ENCODE data around the gene SHROOM3. TPM values are rescaled to one million over a fixed set of nuclear protein-coding genes. Genes with fewer than 3 reads are reported as not detected.

SHROOM3 gene
- total and polyA plus RNA-seq, 2 donors (not counting 1 experiment from before 2014, with no cell fraction given) = 0.91 to 1.5 TPM

DNA sequence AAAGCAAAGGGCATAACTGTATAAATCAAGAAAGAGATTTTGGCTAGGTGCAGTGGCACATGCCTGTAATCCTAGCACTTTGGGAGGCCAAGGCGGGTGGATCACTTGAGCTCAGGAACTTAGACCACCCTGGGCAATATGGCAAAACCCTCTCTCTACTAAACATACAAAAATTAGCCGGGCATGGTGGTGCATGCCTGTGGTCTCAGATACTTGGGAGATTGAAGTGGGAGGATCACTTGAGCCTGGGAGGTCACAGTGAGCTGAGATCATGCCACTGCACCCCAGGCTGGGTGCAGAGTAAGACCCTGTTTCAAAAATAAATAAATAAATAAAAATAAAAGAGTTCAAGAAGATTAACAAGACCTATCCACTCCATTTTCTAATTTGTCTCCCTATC, 235.6 kb downstream of the SHROOM3 start:
- H4K20me1 ChIP-seq (ENCODE audit: control insufficient read depth, insufficient read depth, low read length, poor library complexity, severe bottlenecking) = no peaks in the 10 kb centered on the region
- Mint-ChIP-seq H3K4me3 (no peak overlapping the region), H3K27me3 (peaks cover 7% of the 10 kb centered on the region), H3K4me1 (no peaks in the 10 kb centered on the region), H3K9me3 (ENCODE audit: insufficient read depth) (no peaks in the 10 kb centered on the region), H3K27ac (no peak overlapping the region)
- no peaks in the 10 kb centered on the region for H3K9me3 ChIP-seq (ENCODE audit: control extremely low read depth in 1 of 3, control insufficient read depth in 2 of 3, insufficient read depth in 1 of 3, low read length in 2 of 3)
- no peak overlapping the region for H3K4me2 ChIP-seq (replicated peaks; ENCODE audit: low read depth, low read length, poor library complexity, severe bottlenecking)
- no peaks in the 10 kb centered on the region for H3K4me1 ChIP-seq (ENCODE audit: control insufficient read depth in 2 of 2, insufficient read depth in 2 of 2, low read length in 2 of 2)
- DNase-seq (no peak), ATAC-seq (ENCODE audit: low read depth) (no peak)
- POLR2A ChIA-PET = no interaction called here
- no peak overlapping the region for H3K4me3 ChIP-seq (ENCODE audit: control extremely low read depth in 1 of 5, extremely low read depth in 1 of 5, insufficient read depth in 1 of 5, low read depth in 2 of 5, low read length in 4 of 5)
- no peak overlapping the region for H2AFZ ChIP-seq (ENCODE audit: insufficient read depth, low read depth, low read length, poor library complexity, severe bottlenecking)
- no peak for TF ChIP-seq EZH2 (IDR thresholded peaks at IDR 0.05; ENCODE audit: borderline replicate concordance, insufficient read depth, low read depth, low read length, poor library complexity, severe bottlenecking)
- TF ChIP-seq CTCF (IDR thresholded peaks at IDR 0.05) = no peak
- no peaks in the 10 kb centered on the region for H3K36me3 ChIP-seq (replicated peaks in 1 of 2; ENCODE audit: control extremely low read depth in 1 of 2, control insufficient read depth in 1 of 2, extremely low read depth in 1 of 2, insufficient read depth in 2 of 2, low read length in 1 of 2)
- peaks cover 0 to 3% (median 1%) of the 10 kb centered on the region in 4 experiments for H3K27me3 ChIP-seq (replicated peaks in 1 of 4; ENCODE audit: control extremely low read depth in 1 of 4, control insufficient read depth in 3 of 4, insufficient read depth in 4 of 4, low read length in 3 of 4)
- WGBS (ENCODE audit: insufficient coverage) = 100% methylated on average over 1 of the region's 2 CpGs
- H3K27ac ChIP-seq (ENCODE audit: low read length in 2 of 2) = no peak overlapping the region
- no peaks in the 10 kb centered on the region for H3K79me2 ChIP-seq (ENCODE audit: control insufficient read depth, insufficient read depth, low read length)
- no peak overlapping the region for H3K9ac ChIP-seq (ENCODE audit: low read length)
- CTCF ChIA-PET = no interaction called here
- intact Hi-C loops (cut with micrococcal nuclease) = no loop called here

DNA sequence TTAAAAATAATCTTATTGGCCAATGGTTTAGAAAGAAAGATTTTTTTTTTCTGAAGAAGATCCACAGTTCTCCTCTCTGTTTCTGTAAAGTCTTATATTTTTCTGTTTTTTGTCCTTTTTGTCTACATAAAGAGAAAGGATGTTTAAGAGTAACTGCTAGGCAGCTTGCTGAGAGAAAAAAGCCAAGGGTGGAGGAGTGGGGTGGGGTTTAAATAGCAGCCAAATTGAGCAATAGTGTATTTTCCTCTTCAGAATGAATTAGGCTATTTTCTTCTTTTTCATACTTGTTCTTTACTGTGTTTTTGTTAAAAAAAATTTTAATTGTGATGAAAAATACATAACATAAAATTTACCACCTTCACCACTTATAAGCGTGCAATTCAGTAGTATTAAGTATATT, 238.3 kb downstream of the SHROOM3 start:
- H2AFZ ChIP-seq (ENCODE audit: insufficient read depth, low read depth, low read length, poor library complexity, severe bottlenecking) = no peak overlapping the region
- DNase-seq (no peak), ATAC-seq (ENCODE audit: low read depth) (no peak)
- H3K27me3 ChIP-seq (replicated peaks in 1 of 4; ENCODE audit: control extremely low read depth in 1 of 4, control insufficient read depth in 3 of 4, insufficient read depth in 4 of 4, low read length in 3 of 4) = peaks cover 0 to 3% (median 1%) of the 10 kb centered on the region in 4 experiments
- no peaks in the 10 kb centered on the region for H4K20me1 ChIP-seq (ENCODE audit: control insufficient read depth, insufficient read depth, low read length, poor library complexity, severe bottlenecking)
- H3K79me2 ChIP-seq (ENCODE audit: control insufficient read depth, insufficient read depth, low read length) = no peaks in the 10 kb centered on the region
- no peak overlapping the region for H3K27ac Mint-ChIP-seq
- H3K4me2 ChIP-seq (replicated peaks; ENCODE audit: low read depth, low read length, poor library complexity, severe bottlenecking) = no peak overlapping the region
- POLR2A ChIA-PET = no interaction called here
- no peak overlapping the region for H3K9ac ChIP-seq (ENCODE audit: low read length)
- no peaks in the 10 kb centered on the region for H3K9me3 Mint-ChIP-seq (ENCODE audit: insufficient read depth)
- peaks cover 14% of the 10 kb centered on the region for H3K27me3 Mint-ChIP-seq
- H3K27ac ChIP-seq (ENCODE audit: low read length in 2 of 2) = no peak overlapping the region
- TF ChIP-seq EZH2 (IDR thresholded peaks at IDR 0.05; ENCODE audit: borderline replicate concordance, insufficient read depth, low read depth, low read length, poor library complexity, severe bottlenecking) (no peak), CTCF (IDR thresholded peaks at IDR 0.05) (no peak)
- no peaks in the 10 kb centered on the region for H3K9me3 ChIP-seq (ENCODE audit: control extremely low read depth in 1 of 3, control insufficient read depth in 2 of 3, insufficient read depth in 1 of 3, low read length in 2 of 3)
- intact Hi-C loops (cut with micrococcal nuclease) = no loop called here
- no peaks in the 10 kb centered on the region for H3K36me3 ChIP-seq (replicated peaks in 1 of 2; ENCODE audit: control extremely low read depth in 1 of 2, control insufficient read depth in 1 of 2, extremely low read depth in 1 of 2, insufficient read depth in 2 of 2, low read length in 1 of 2)
- no peaks in the 10 kb centered on the region for H3K4me1 Mint-ChIP-seq
- H3K4me3 Mint-ChIP-seq = no peak overlapping the region
- no CpG with 5 or more reads among the region's 1 CpG for WGBS (ENCODE audit: insufficient coverage)
- CTCF ChIA-PET = no interaction called here
- no peak overlapping the region for H3K4me3 ChIP-seq (ENCODE audit: control extremely low read depth in 1 of 5, extremely low read depth in 1 of 5, insufficient read depth in 1 of 5, low read depth in 2 of 5, low read length in 4 of 5)
- H3K4me1 ChIP-seq (ENCODE audit: control insufficient read depth in 2 of 2, insufficient read depth in 2 of 2, low read length in 2 of 2) = no peaks in the 10 kb centered on the region
